Hepatocyte (in vitro differentiated cells): ENCODE measurements around the gene MZT1.

ENCODE experiments used
- EZH2 ChIP-seq: fragments of 200-600 bp; sonication (generic); IDR thresholded peaks from 2 replicates; pipeline ENCODE4 v1.6.1; 2016; ENCODE audit warnings: antibody characterized with exemption, mild to moderate bottlenecking, borderline replicate concordance
- TF ChIP-seq, protein P1 (sequence below): fragments of 200-600 bp; sonication (generic); IDR thresholded peaks from 2 replicates; pipeline ENCODE4 v1.5.1; 2016; ENCODE audit warnings: antibody characterized with exemption, mild to moderate bottlenecking; ENCODE audit not compliant: poor library complexity

DNA sequence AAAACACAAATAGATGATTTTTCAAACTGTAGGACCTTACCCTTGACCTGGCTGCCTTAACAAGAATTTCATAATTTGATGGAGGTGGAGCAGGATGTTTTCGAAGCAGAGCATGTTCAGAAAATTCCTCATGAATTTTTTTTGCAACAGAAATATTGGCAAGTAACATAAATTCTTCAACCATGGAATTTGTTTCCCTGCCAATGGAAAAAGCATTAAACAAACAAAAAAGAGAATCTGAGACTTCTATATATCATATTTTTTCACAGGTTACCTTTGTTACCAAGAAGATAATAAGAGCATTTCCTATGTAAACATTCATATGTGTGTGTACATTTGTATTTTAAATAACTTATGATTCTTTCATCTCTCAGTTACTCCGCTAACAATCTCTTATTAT lies 36.0 kb upstream of the MZT1 start:
- no peak for TF ChIP-seq EZH2
- TF ChIP-seq, protein P1, sequence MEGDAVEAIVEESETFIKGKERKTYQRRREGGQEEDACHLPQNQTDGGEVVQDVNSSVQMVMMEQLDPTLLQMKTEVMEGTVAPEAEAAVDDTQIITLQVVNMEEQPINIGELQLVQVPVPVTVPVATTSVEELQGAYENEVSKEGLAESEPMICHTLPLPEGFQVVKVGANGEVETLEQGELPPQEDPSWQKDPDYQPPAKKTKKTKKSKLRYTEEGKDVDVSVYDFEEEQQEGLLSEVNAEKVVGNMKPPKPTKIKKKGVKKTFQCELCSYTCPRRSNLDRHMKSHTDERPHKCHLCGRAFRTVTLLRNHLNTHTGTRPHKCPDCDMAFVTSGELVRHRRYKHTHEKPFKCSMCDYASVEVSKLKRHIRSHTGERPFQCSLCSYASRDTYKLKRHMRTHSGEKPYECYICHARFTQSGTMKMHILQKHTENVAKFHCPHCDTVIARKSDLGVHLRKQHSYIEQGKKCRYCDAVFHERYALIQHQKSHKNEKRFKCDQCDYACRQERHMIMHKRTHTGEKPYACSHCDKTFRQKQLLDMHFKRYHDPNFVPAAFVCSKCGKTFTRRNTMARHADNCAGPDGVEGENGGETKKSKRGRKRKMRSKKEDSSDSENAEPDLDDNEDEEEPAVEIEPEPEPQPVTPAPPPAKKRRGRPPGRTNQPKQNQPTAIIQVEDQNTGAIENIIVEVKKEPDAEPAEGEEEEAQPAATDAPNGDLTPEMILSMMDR = no peak
